PC-3 (cell line): ENCODE measurements around the gene RAB6B.

ENCODE experiments used
- CTCF ChIP-seq: fragments of 300-600 bp; sonication (generic); conservative IDR thresholded peaks from 2 replicates; pipeline ENCODE4 v1.5.1; 2017; ENCODE audit warnings: antibody characterized with exemption, low read depth, mild to moderate bottlenecking, low read length
- EZH2 ChIP-seq: fragments of 300-600 bp; sonication (generic); IDR thresholded peaks from one replicate; pipeline ENCODE4 v1.6.1; 2017; ENCODE audit warnings: antibody characterized with exemption, mild to moderate bottlenecking, low read length; ENCODE audit not compliant: unreplicated experiment
- EZH2phosphoT487 ChIP-seq: fragments of 300-600 bp; sonication (generic); IDR thresholded peaks from 2 replicates; pipeline ENCODE4 v1.6.1; 2018; ENCODE audit warnings: mild to moderate bottlenecking, antibody characterized with exemption, low read length, borderline replicate concordance

- TF ChIP-seq CTCF (no peak), EZH2 (no peak), EZH2phosphoT487 (no peak)
These were observed 30.5 kb upstream of the RAB6B start for GRCh38 chr3:133925960-133926735.
